Measurements from ENCODE around the gene ZNF674. TPM values are rescaled to one million over a fixed set of nuclear protein-coding genes. Genes with fewer than 3 reads are reported as not detected.

ZNF674 gene
- total and polyA plus RNA-seq, 9 of the 15 experiments (the other 6 are each of a cell fraction or from before 2014, with no cell fraction given): 1.2 to 4.7 (median 2.6) TPM

- TF ChIP-seq, protein P1, sequence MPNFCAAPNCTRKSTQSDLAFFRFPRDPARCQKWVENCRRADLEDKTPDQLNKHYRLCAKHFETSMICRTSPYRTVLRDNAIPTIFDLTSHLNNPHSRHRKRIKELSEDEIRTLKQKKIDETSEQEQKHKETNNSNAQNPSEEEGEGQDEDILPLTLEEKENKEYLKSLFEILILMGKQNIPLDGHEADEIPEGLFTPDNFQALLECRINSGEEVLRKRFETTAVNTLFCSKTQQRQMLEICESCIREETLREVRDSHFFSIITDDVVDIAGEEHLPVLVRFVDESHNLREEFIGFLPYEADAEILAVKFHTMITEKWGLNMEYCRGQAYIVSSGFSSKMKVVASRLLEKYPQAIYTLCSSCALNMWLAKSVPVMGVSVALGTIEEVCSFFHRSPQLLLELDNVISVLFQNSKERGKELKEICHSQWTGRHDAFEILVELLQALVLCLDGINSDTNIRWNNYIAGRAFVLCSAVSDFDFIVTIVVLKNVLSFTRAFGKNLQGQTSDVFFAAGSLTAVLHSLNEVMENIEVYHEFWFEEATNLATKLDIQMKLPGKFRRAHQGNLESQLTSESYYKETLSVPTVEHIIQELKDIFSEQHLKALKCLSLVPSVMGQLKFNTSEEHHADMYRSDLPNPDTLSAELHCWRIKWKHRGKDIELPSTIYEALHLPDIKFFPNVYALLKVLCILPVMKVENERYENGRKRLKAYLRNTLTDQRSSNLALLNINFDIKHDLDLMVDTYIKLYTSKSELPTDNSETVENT (CRISPR knock-in tag; IDR thresholded peaks at IDR 0.05): no peak
- TF ChIP-seq FOS (IDR thresholded peaks at IDR 0.05; ENCODE audit: extremely low read depth, insufficient read length) (no peak), LEF1 (IDR thresholded peaks at IDR 0.05) (no peak), NR2C1 (IDR thresholded peaks at IDR 0.05) (peak; percentile 80), NR2C1 (tag; IDR thresholded peaks at IDR 0.05) (peak; percentile 63; the same call in 1 of the 2 replicates), ZNF644 (tag; IDR thresholded peaks at IDR 0.05; ENCODE audit: low read depth) (no peak), NUFIP1 (IDR thresholded peaks at IDR 0.05; ENCODE audit: partially characterized antibody) (no peak), NBN (IDR thresholded peaks at IDR 0.05; ENCODE audit: low read depth) (peak; percentile 49; the same call in 1 of the 2 replicates), SAFB2 (IDR thresholded peaks at IDR 0.05; ENCODE audit: borderline replicate concordance, low read depth, low read length, severe bottlenecking) (no peak), ARID3A (IDR thresholded peaks at IDR 0.05; ENCODE audit: borderline replicate concordance, low read depth, low read length) (no peak), IRF1 (CRISPR knock-in tag; IDR thresholded peaks at IDR 0.05; ENCODE audit: borderline replicate concordance) (no peak), SIN3B (IDR thresholded peaks at IDR 0.05; ENCODE audit: low read depth) (no peak), ZNF766 (CRISPR knock-in tag; conservative IDR thresholded peaks at IDR 0.05) (peak; percentile 68), ZFX (CRISPR knock-in tag; IDR thresholded peaks at IDR 0.05) (peak; percentile 86), CBX5 (IDR thresholded peaks at IDR 0.05; ENCODE audit: borderline replicate concordance, low read depth) (no peak), CREB1 (IDR thresholded peaks at IDR 0.05) (peak; percentile 50), CREB1 (CRISPR knock-in tag; IDR thresholded peaks at IDR 0.05) (no peak), SIN3A (IDR thresholded peaks at IDR 0.05; ENCODE audit: borderline replicate concordance in 2 of 2, control insufficient read depth in 1 of 2, low read depth in 2 of 2, low read length in 2 of 2) (peak in 1 of 2 experiments; percentile 8; a peak in 1 of 4 replicates)
These were observed at the start of gene ZNF674 (continued) for GRCh38 chrX:46545111-46546005.

Data from K562 (cell line).